Lower lobe of right lung (tissue), 2 donors: ENCODE data around the gene CDH9. TPM values are rescaled to one million over a fixed set of nuclear protein-coding genes. Genes with fewer than 3 reads are reported as not detected.

Source experiments
- ATAC-seq, 2 donors: fragments of 200-7000 bp; cut with Tn5 transposase; one replicate each; pipeline ENCODE4 v1.9.1; 2020 to 2022; ENCODE audit warnings: mild to moderate bottlenecking in 2 of 2, moderate library complexity in 2 of 2
- DNase-seq: peaks from one replicate; pipeline ENCODE4 v3.0.0-alpha.2; 2020
- H3K27ac ChIP-seq: fragments of 200-600 bp; one replicate; pipeline ENCODE4 v1.8.0; 2022
- H3K27me3 ChIP-seq: fragments of 200-600 bp; one replicate; pipeline ENCODE4 v1.8.0; 2022; ENCODE audit warnings: low read depth
- H3K36me3 ChIP-seq: fragments of 200-600 bp; one replicate; pipeline ENCODE4 v1.8.0; 2022; ENCODE audit warnings: mild to moderate bottlenecking
- H3K4me1 ChIP-seq: fragments of 200-600 bp; one replicate; pipeline ENCODE4 v1.8.0; 2022
- H3K4me3 ChIP-seq: fragments of 200-600 bp; one replicate; pipeline ENCODE4 v1.8.0; 2022; ENCODE audit warnings: mild to moderate bottlenecking
- H3K9me3 ChIP-seq: fragments of 200-600 bp; one replicate; pipeline ENCODE4 v1.8.0; 2022
- intact Hi-C: fragments of 100-400 bp; cut with DNase I; formaldehyde crosslinking; loops from one replicate; pipeline ENCODE4 v1.11.0; 2022
- long read RNA-seq: library from polyadenylated mRNA; unstranded; transcript quantifications from one replicate; pipeline ENCODE4 v2.0.0, GENCODE V29; 2021
- total RNA-seq: library from RNA; stranded (reverse); fragmentation: NEBNext Ultra II Directional; extraction: Animal tissue kit (Norgen Biotek cat#: 25700); gene quantifications from one replicate; pipeline ENCODE4 v1.2.1, GENCODE V29; 2021
- TF ChIP-seq, protein P1 (sequence below): fragments of 200-600 bp; IDR thresholded peaks from one replicate; pipeline ENCODE4 v1.8.0; 2022; ENCODE audit warnings: antibody characterized with exemption, mild to moderate bottlenecking
- donor health status: DM: no; HTN: yes; CAD: no; lungs with severe emphysema.

CDH9 gene, protein sequence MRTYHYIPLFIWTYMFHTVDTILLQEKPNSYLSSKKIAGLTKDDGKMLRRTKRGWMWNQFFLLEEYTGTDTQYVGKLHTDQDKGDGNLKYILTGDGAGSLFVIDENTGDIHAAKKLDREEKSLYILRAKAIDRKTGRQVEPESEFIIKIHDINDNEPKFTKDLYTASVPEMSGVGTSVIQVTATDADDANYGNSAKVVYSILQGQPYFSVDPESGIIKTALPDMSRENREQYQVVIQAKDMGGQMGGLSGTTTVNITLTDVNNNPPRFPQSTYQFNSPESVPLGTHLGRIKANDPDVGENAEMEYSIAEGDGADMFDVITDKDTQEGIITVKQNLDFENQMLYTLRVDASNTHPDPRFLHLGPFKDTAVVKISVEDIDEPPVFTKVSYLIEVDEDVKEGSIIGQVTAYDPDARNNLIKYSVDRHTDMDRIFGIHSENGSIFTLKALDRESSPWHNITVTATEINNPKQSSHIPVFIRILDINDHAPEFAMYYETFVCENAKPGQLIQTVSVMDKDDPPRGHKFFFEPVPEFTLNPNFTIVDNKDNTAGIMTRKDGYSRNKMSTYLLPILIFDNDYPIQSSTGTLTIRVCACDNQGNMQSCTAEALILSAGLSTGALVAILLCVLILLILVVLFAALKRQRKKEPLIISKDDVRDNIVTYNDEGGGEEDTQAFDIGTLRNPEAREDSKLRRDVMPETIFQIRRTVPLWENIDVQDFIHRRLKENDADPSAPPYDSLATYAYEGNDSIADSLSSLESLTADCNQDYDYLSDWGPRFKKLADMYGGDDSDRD
- total RNA-seq = not detected
- long read RNA-seq = 0 reads

DNA sequence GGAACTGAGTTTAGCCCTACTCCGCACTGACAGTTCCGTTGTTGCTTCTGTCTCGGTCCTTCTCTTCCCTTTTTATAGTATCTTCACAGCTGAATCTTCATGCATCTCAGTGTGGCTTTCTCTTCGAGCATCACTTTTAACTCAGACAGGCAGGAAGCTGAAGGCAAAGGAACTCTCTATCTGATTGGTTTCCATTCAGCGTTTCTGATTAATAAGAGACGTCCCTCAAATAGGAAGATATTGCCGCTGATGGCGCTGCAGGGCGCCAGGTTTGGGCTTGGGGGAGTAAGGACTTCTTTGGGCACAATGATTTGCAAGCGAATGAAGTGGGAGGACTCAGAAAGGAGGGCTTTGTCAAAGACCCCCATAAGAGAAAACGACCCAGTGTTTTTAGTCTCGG is at the start of gene CDH9:
Gene CDH9, minus strand, starts transcription at position 111 of the 400 bp plus-strand sequence. CDS start 50,253 bp downstream, outside the sequence.
- H3K9me3 ChIP-seq = no peaks in the 10 kb centered on the region
- no peaks in the 10 kb centered on the region for H3K4me1 ChIP-seq
- H3K27me3 ChIP-seq = no peaks in the 10 kb centered on the region
- no peak within 1 kb of the TSS for H3K27ac ChIP-seq
- intact Hi-C loops = no loop called here
- no peaks in the 10 kb centered on the region for H3K36me3 ChIP-seq
- TF ChIP-seq, protein P1, sequence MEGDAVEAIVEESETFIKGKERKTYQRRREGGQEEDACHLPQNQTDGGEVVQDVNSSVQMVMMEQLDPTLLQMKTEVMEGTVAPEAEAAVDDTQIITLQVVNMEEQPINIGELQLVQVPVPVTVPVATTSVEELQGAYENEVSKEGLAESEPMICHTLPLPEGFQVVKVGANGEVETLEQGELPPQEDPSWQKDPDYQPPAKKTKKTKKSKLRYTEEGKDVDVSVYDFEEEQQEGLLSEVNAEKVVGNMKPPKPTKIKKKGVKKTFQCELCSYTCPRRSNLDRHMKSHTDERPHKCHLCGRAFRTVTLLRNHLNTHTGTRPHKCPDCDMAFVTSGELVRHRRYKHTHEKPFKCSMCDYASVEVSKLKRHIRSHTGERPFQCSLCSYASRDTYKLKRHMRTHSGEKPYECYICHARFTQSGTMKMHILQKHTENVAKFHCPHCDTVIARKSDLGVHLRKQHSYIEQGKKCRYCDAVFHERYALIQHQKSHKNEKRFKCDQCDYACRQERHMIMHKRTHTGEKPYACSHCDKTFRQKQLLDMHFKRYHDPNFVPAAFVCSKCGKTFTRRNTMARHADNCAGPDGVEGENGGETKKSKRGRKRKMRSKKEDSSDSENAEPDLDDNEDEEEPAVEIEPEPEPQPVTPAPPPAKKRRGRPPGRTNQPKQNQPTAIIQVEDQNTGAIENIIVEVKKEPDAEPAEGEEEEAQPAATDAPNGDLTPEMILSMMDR = no peak
- no peak within 1 kb of the TSS for H3K4me3 ChIP-seq
- ATAC-seq (no peak), DNase-seq (no peak)

DNA sequence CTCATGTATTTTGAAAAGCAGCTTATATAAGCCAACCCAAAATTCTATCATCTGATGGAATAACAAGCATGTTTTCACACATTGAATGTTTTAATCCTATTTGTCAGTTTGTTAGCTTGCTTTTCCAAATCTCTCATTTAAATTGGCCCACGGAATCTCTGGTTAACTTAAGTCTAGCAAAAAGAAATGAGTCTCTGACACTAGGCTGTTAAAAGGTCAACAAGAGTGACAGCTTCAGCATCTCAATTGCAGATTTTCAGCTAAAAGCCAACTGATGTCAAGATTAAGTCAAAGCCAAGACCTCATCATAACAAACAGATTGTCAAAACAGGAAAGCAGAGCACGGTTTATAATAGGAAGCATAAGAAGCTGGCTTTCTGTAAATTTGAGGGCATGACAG is 49.4 kb upstream of the CDH9 start:
- no peaks in the 10 kb centered on the region for H3K4me1 ChIP-seq
- H3K36me3 ChIP-seq = no peaks in the 10 kb centered on the region
- H3K9me3 ChIP-seq = no peaks in the 10 kb centered on the region
- intact Hi-C loops = no loop called here
- TF ChIP-seq, protein P1 = no peak
- H3K27ac ChIP-seq = no peak overlapping the region
- H3K27me3 ChIP-seq = no peaks in the 10 kb centered on the region
- H3K4me3 ChIP-seq = no peak overlapping the region
- no peak for ATAC-seq
- DNase-seq = no peak

DNA sequence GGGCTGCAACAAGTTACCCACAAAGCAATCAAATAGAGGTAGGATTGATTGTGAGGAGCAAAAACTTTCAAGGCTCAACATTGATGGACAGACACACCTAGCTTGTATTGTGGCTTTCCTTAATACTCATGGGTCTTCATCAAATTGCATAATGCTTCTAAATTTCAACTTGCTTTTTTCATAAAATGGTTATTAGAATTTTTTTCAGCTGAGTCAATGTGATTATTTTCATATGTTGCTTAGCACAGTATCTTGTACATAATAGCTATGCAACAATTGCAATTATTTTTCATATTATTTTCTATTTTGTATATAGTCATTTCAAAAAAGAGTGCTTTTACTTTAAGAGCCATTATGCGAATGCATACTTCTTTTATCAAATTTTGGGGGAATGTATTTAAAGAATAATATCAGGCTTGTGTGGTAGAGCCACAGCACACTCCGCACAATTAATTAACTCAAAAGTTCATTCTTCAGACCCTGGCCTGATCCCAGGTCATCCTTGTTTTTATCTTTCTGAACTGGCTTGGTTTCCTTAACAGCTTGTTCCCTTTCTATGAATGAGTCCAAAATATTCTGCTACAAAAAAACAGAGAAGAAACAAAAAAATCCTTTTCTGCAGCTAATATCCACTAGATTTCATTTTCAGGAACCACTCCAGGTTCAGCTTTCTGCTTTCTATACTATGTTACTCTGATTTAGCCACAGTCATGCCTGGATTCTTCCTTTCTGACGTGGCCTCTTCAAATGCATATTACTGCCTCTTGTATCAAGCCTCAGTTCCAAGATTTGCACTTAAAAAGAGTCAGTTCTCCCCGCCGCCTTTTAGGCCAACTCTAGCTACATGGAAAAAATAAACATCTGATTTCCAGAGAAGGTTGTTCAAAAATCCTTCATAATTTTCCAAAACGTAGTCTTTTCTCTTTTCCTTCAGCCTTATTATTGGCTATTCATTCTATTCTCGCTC is 45.3 kb upstream of the CDH9 start:
- intact Hi-C loops = no loop called here
- TF ChIP-seq, protein P1 = no peak
- Histone ChIP-seq H3K9me3 (no peaks in the 10 kb centered on the region), H3K4me3 (no peak overlapping the region), H3K27ac (no peak overlapping the region), H3K27me3 (no peaks in the 10 kb centered on the region), H3K4me1 (no peaks in the 10 kb centered on the region), H3K36me3 (no peaks in the 10 kb centered on the region)
- ATAC-seq = no peak
- no peak for DNase-seq

DNA sequence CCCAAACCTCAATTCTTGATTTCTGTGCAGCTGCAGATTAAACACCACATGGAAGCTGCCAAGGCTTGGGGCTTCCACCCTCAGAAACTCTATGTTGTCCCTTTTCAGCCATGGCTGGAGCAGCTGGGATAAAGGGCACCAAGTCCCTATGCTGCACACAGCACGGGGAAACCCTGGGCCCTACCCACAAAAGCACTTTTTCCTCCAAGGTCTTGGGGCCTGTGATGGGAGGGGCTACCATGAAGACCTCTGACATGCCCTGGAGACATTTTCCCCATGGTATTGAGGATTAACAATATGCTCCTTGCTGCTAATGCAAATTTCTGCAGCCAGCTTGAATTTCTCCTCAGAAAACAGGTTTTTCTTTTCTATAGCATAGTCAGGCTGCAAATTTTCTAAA is 41.8 kb upstream of the CDH9 start:
- ATAC-seq (no peak), DNase-seq (no peak)
- Histone ChIP-seq H3K4me3 (no peak overlapping the region), H3K36me3 (no peaks in the 10 kb centered on the region), H3K9me3 (no peaks in the 10 kb centered on the region), H3K4me1 (no peaks in the 10 kb centered on the region), H3K27me3 (no peaks in the 10 kb centered on the region), H3K27ac (no peak overlapping the region)
- intact Hi-C loops = no loop called here
- TF ChIP-seq, protein P1 = no peak

DNA sequence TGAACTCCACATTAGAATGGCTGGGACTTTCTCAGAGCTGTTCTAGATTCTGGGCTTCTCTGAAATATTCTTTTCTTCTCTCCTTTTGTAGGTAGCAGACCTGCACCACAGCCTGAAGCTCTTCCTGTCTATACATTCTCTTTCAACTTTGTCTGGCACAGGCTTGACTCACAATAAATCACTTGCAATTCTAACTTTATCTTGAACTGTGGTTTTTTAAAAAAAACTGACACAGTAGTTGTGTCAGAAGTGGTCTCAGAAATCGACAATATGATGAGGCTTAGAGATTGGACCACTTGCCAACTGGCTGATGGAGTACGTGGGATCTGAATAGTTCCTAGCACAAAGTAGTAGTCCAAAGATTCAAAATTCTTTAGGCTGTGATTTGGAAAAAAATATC is 24.1 kb upstream of the CDH9 start:
- DNase-seq (no peak), ATAC-seq (no peak)
- Histone ChIP-seq H3K9me3 (no peaks in the 10 kb centered on the region), H3K27me3 (no peaks in the 10 kb centered on the region), H3K27ac (no peak overlapping the region), H3K4me1 (no peaks in the 10 kb centered on the region), H3K36me3 (no peaks in the 10 kb centered on the region), H3K4me3 (no peak overlapping the region)
- intact Hi-C loops = no loop called here
- TF ChIP-seq, protein P1 = no peak
